ENCODE measurements around the gene COMMD9. TPM values are rescaled to one million over a fixed set of nuclear protein-coding genes. Genes with fewer than 3 reads are reported as not detected.

Gene COMMD9
- total RNA-seq, 2 donors from 2014 or later = 26.3 to 32.8 TPM

GRCh38 chr11:36292311-36292722 lies 3.1 kb upstream of the COMMD9 start:
- Histone ChIP-seq H3K4me3 (no peak overlapping the region), H3K9me3 (no peaks in the 10 kb centered on the region), H3K4me1 (peaks cover 0 to 11% of the 10 kb centered on the region in 2 donors), H3K36me3 (no peaks in the 10 kb centered on the region), H3K27ac (no peak overlapping the region), H3K27me3 (no peaks in the 10 kb centered on the region)
- TF ChIP-seq, protein P1, sequence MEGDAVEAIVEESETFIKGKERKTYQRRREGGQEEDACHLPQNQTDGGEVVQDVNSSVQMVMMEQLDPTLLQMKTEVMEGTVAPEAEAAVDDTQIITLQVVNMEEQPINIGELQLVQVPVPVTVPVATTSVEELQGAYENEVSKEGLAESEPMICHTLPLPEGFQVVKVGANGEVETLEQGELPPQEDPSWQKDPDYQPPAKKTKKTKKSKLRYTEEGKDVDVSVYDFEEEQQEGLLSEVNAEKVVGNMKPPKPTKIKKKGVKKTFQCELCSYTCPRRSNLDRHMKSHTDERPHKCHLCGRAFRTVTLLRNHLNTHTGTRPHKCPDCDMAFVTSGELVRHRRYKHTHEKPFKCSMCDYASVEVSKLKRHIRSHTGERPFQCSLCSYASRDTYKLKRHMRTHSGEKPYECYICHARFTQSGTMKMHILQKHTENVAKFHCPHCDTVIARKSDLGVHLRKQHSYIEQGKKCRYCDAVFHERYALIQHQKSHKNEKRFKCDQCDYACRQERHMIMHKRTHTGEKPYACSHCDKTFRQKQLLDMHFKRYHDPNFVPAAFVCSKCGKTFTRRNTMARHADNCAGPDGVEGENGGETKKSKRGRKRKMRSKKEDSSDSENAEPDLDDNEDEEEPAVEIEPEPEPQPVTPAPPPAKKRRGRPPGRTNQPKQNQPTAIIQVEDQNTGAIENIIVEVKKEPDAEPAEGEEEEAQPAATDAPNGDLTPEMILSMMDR (IDR thresholded peaks at IDR 0.05) = peak in 1 of 2 donors; percentile 64
- no peak for DNase-seq (ENCODE audit: low spot score)

- TF ChIP-seq, protein P1 (IDR thresholded peaks at IDR 0.05) = no peak
- Histone ChIP-seq H3K9me3 (no peaks in the 10 kb centered on the region), H3K27me3 (no peaks in the 10 kb centered on the region), H3K36me3 (no peaks in the 10 kb centered on the region), H3K4me3 (peak overlapping the region; percentile 60 to 72), H3K27ac (peak overlapping the region; percentile 30 to 56), H3K4me1 (peaks cover 0 to 11% of the 10 kb centered on the region in 2 donors)
- DNase-seq (ENCODE audit: low spot score) = no peak
These were observed 590 bp downstream of the COMMD9 start for GRCh38 chr11:36288442-36289225.

GRCh38 chr11:36282926-36283325 lies 6.3 kb downstream of the COMMD9 start:
- Histone ChIP-seq H3K4me3 (no peak overlapping the region), H3K27ac (no peak overlapping the region)
- no peak for DNase-seq (ENCODE audit: low spot score)

GRCh38 chr11:36281850-36282249 lies 7.4 kb downstream of the COMMD9 start:
- H3K4me3 ChIP-seq = no peak overlapping the region
- TF ChIP-seq, protein P1 (IDR thresholded peaks at IDR 0.05) = no peak
- no peak overlapping the region for H3K27ac ChIP-seq
- peaks cover 1% of the 10 kb centered on the region for H3K36me3 ChIP-seq
- no peaks in the 10 kb centered on the region for H3K9me3 ChIP-seq
- DNase-seq (ENCODE audit: low spot score) = no peak
- H3K27me3 ChIP-seq = no peaks in the 10 kb centered on the region
- peaks cover 0 to 4% of the 10 kb centered on the region in 2 donors for H3K4me1 ChIP-seq

More at GRCh38 chr11:36282926-36283325, 6.3 kb downstream of the COMMD9 start:
- Histone ChIP-seq H3K9me3 (no peaks in the 10 kb centered on the region), H3K27me3 (no peaks in the 10 kb centered on the region), H3K36me3 (no peaks in the 10 kb centered on the region), H3K4me1 (peaks cover 0 to 4% of the 10 kb centered on the region in 2 donors)
- TF ChIP-seq, protein P1 (IDR thresholded peaks at IDR 0.05) = no peak

- no peak for DNase-seq (ENCODE audit: low spot score)
- Histone ChIP-seq H3K27me3 (no peaks in the 10 kb centered on the region), H3K36me3 (peaks cover 15% of the 10 kb centered on the region), H3K9me3 (no peaks in the 10 kb centered on the region), H3K4me3 (no peak overlapping the region), H3K27ac (no peak overlapping the region), H3K4me1 (peaks cover 0 to 4% of the 10 kb centered on the region in 2 donors)
- TF ChIP-seq, protein P1 (IDR thresholded peaks at IDR 0.05) = no peak
These were observed 8.7 kb downstream of the COMMD9 start for GRCh38 chr11:36280531-36280930.

Measured in right atrium auricular region (tissue), 2 donors.